HG02763 (cell line): Measurements from ENCODE around the gene DYRK1A.

Experiments used
- ATAC-seq: cut with Tn5 transposase; IDR thresholded peaks from one replicate; pipeline ENCODE4 v1.9.1; 2021; ENCODE audit warnings: mild to moderate bottlenecking, moderate library complexity; ENCODE audit not compliant: unreplicated experiment

DYRK1A gene

DNA sequence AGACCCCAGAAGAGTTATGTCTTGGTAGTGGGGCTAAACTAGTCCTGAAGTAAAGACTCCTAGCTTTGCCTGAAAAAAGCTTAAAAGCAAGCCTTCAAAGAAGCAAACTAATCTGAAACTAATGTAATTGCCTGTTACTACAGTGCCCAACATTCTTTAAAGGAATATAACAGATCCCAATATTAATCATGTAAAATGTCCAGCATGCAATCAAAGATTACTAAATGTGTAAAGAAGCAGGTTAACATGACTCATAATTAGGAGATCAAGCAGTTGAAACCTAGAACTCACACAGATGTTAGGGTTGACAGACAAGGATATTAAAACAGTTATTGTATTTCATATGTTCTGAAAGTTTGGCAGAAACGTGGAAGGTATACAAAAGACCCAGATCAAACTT lies 17.8 kb downstream of the DYRK1A start:
- no peak for ATAC-seq

- no peak for ATAC-seq
Measured at GRCh38 chr21:37385179-37385765, 18.7 kb downstream of the DYRK1A start.

- no peak for ATAC-seq
Measured at GRCh38 chr21:37386151-37386550, 19.6 kb downstream of the DYRK1A start.

DNA sequence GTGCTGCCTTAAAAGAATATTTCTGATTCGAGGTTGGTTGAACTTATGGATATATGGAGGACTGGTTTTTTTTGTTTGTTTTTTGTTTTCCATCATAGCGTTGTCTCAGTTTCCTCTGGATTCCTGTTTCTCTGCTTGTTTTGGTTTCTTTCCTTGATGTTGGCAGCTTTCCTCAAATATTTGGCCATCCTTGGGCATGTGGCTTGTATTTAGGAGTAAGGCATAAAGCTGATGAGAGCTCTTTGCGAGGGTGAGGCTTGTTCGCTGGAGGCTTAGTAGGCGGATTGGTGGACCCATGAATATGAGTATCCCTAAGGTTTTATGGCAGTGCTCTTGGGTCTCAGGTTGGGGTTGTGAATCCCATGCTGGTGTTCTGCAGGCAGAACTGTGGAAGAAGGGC lies 22.9 kb downstream of the DYRK1A start:
- no peak for ATAC-seq

GRCh38 chr21:37391666-37392065 lies 25.1 kb downstream of the DYRK1A start:
- ATAC-seq: no peak

DNA sequence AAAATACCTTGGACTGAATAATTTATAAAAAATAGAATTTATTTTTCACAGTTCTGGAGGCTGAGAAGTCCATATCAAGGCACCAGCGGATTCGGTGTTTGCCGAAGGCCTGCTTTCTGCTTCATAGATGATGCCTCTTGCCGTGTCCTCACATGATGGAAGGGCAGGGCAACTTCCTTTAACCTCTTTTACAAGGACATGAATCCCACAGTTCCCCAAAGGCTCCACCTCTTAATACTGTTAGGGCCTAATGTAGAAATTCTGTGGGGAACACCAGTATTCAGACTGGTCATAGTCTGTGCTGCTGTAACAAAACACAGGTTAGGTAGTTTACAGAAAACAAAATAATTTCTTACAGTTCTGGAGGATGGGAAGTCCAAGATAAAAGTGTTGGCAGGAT lies 25.9 kb downstream of the DYRK1A start:
- ATAC-seq: no peak

DNA sequence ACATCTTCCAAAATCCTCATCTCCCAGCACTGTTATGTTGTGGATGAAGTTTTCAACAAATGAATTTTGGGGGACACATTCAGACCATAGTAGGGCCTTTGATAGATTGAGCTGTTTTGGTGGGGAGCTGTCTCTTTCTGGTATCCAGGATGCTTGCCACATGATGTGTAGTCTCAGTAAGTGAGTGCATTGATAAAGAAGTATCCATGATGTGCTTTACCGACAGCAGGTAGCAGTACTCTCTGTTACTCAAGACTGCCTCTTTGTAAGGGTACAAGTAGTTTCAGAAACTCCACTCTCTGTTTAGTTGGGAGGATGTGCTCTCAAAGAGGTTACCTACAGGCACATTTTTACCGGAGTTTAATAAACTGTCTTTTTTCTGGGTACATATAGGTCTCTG lies 26.5 kb downstream of the DYRK1A start:
- ATAC-seq: no peak

GRCh38 chr21:37393786-37394185 lies 27.2 kb downstream of the DYRK1A start:
- no peak for ATAC-seq

DNA sequence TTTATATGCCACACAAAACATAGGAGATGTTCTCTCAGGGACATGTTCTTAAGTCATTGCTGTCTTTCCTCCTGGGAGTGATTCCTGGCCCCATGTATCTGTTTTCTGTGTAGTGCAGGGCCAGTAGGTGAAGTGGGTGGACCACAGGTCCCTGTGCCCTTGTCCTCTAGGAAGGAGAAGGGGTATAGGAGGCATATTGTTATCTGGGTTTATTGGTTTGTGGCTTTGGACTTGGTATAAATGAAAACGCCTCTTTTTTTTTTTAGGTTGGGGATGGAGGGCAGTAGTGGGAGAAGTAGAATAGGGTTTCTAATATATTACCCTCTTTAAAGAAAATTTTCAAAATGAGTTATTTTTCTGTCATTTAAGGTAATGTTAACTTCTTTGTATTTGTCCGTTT lies 29.4 kb downstream of the DYRK1A start:
- no peak for ATAC-seq

DNA sequence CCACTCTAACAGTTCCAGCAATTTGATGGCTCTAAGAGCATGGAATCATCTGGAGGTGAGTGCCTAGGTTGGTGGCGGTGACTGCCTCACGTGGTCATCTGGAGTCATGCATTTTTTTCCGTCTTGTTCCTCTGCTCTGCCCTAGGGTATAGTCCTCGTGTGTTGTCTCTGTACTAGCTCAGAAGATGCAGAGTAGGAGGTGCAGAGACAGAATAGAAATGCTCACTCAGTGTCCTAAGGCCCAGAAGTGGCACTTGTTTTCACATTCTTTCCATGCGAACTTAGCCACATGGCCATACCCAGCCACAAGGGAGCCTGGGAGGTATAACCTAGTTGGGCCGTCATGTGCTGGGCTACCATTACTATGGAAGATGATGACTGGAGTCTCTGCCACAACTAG lies 30.3 kb downstream of the DYRK1A start:
- ATAC-seq: no peak

DNA sequence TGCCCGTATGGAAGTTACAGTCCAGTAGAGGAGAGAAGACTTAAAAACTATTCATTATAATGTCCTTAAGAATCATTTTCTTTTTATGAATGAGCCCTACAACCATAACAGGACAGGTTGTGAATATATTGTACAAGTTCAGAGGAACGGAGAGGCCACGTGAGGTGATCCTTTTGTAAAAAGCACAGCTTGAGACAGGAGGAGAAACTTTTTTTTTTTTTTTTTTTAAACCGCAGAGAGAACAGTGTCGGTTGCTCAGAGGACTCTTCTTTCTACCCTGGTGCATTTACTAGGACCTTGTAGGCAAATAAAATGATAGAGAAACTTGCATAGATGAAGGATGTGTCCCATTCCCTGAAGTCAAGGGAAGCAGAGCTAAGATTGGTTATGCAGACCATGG lies 32.1 kb downstream of the DYRK1A start:
- ATAC-seq: no peak

DNA sequence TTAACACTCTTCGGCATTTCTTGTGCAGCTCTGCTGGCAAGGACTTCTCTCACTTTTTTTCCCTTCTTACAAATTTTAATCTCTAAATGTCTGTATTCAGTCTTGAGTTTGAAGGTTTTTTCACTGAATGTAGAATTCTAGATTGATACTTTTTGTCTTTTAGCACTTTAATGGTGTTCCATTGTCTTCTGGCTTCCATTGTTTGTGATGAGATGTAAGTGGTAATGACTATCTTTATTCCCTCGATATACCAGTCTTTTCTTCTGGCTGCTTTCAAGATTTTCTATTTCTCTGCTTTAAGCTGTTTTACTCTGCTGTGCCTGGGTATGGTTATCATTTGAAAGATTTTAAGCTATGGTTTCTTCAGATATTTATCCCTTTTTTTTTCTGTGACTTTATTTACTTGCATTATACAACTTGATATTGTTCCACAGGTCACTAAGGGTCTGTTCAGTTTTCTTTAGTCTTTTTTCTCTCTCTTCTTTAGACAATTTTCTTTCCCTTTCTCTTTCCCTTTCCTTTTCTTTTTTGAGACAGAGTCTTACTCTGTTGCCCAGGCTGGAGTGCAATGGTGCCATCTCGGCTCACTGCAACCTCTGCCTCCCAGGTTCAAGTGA lies 35.8 kb downstream of the DYRK1A start:
- ATAC-seq: no peak

DNA sequence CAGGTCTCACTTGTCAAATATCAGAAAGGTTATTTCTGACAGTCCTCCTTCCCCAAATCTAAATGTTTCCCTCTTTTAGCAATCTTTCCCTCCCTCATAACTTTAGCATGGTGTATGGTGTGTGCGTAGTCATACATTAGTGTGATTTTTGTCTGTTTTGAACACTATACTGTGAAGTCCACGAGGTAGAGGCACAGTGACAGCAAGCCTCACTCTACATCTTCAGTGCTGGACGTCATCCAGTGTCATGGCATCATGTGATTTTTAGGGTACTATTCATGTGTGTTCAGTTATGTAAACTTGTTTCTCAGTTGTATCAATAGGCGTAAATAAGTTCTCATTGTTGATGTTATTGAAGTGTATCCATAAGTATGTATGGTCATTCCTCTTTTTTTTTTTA lies 39.1 kb downstream of the DYRK1A start:
- ATAC-seq: no peak

- ATAC-seq: no peak
Measured at GRCh38 chr21:37407719-37408420, 41.3 kb downstream of the DYRK1A start.

DNA sequence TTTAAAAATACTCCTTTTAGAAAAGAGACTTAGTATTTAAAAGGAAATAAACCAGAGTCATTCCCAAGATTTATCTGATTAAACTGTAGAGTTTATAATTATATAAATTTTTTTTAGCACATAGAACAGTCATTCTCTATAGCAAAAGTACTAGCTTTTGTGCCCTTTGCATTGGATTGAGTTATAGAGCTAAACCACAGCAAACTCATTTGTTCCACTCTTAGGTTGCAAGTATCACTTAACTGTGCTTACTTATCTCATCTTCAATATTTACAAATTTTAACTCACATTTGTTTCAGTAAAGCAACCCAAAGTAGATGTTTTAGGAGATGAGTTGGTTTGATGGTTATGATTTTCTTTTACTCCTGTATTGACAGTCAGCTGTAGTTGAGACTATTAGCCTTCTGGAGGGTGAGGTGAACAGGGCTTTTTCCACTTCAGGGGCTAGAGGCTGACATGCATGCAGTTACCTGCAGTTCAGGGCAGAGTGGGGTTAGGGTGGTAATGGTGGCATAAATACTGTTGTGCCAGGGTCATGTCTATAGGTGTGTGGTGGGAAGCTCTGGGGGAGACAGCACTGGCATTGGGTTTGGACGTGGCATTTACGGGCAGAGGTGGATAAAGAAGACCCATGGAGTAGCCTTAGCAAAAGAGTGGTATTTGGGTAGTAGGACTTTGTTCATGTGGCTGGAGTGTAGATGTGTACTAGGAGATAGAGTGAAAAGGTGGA lies 42.1 kb downstream of the DYRK1A start:
- ATAC-seq: no peak

DNA sequence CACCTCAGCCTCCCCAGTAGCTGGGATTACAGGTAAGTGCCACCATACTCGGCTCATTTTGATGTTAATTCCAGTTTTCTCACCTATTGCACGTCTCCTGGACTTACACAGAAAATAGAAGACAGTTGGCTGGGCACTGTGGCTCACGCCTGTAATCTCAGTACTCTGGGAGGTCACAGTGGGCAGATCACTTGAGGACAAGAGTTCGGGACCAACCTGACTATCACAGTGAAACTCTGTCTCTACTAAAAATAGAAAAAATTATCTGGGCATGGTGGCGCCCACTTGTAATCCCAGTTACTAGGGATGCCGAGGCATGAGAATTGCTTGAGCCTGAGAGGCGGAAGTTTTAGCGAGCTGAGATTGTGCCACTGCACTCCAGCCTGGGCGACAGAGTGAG lies 44.1 kb downstream of the DYRK1A start:
- ATAC-seq: no peak

DNA sequence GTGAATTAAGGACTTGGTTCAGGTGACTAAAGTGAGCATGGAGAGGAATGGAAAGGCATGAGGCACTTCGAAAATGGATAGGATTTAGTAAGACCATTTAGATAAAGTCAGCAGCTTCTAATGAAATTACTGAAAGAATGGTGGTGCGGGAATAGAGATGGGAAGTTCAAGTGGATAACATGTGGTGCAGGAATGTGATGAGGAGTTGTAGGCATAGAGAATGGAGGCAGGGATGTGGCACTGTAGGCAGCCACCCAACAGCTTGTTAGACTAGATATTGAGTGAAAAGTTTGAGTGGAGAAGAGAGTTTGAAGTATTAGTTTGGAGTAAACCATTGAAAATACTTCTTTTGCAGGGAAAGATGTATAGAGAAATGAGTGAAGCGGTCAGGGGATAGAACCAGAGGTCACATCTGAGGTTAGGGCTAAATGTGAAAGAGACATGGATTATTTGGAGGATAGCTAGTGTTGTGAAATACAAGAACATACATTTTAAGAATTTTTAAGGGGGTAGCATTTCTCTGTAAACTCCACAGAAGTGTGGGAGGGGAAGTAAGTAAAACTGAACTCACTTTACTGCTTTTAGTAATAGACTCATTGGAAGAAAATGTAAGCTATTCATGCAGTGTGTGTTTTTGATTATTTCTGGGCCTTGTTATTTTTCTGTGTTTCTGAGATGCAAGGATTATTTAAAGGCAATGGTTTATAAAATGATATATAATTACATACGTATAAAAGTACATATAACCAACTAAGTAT lies 46.2 kb downstream of the DYRK1A start:
- no peak for ATAC-seq

DNA sequence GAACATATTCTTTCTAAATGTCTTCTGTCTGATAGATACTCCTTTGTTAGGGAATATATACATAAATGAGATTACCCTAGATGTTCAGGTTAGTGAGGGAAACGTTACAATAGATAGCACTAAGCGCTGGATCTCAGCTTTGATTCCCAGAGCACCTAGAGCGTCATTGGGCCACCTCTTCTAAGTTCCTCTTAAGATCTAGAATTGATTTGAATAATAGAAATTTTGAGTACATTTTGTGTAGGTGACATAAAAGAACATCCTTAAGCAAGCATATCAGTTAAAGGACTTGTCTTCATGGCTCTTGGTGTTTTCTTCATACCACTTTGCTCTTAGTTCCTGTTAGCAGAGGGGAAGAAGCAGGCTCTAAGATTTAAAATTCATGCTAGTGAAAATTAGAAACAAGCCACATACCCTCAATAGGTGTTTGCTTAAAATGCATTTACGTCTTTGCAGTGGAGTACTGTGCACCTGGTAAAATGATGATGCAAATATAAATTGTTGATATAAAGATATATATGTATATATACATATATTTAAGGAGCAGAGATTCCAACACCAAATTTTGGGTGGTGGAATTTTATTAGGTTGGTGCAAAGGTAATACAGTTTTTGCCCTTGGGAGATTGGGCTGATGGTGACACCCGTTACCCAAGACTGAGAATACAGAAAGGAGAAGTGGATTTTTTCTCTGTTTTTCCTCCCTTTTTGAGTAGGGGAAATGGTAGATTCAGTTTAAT lies 47.1 kb downstream of the DYRK1A start:
- no peak for ATAC-seq

- ATAC-seq: no peak
Measured at GRCh38 chr21:37414292-37415253, 48.0 kb downstream of the DYRK1A start.
